ENCODE results near the gene DUS3L.

The DUS3L gene

DNA sequence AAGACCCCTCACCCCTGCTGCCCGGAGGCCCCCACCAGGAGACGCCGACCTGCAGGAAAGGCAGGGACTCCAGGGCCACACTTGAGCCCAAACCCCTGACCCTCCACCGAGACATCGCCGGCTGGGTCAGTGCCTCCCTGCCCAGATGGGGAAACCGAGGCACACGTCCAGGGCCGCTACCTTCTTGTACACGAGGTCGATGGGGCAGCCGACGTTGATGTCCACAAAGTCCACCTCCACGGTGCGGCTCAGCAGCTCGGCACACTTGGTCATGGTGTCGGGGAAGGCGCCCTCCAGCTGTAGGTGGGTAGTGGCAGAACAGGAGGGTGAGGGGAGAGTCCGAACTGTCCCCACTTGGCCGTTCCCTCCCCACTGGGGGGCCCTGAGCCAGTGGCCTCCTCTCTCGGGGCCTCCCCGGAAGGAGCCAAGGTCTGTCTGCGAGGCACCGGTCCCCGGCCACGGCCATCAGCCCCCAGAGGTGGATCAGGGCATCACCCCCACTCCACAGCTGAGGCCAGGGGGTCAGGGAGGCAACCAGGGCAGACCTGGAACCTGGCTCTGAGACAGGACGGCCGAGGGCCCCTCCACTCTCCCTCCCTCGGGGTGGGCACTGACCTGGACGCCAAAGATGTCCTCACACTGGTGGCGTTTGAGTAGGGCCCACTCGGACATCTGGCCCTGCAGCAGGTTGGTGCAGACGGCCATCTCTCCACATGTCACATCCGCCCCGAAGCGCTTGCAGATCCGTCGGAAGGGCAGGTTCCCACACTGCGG lies 3.4 kb downstream of the DUS3L start:
- TF ChIP-seq TAF1 (IDR thresholded peaks at IDR 0.05; ENCODE audit: low read depth) (no peak), ZBTB7A (IDR thresholded peaks at IDR 0.05; ENCODE audit: low read depth) (no peak), FOXM1 (IDR thresholded peaks at IDR 0.05; ENCODE audit: borderline replicate concordance, low read depth) (no peak), RAD21 (IDR thresholded peaks at IDR 0.05; ENCODE audit: low read depth) (no peak), NFIC (IDR thresholded peaks at IDR 0.05) (no peak), CREB1 (IDR thresholded peaks at IDR 0.05; ENCODE audit: low read depth) (no peak), CEBPB (IDR thresholded peaks at IDR 0.05) (no peak)
- TF ChIP-seq, protein P1, sequence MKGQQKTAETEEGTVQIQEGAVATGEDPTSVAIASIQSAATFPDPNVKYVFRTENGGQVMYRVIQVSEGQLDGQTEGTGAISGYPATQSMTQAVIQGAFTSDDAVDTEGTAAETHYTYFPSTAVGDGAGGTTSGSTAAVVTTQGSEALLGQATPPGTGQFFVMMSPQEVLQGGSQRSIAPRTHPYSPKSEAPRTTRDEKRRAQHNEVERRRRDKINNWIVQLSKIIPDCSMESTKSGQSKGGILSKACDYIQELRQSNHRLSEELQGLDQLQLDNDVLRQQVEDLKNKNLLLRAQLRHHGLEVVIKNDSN (IDR thresholded peaks at IDR 0.05) = no peak
- TF ChIP-seq, protein P2, sequence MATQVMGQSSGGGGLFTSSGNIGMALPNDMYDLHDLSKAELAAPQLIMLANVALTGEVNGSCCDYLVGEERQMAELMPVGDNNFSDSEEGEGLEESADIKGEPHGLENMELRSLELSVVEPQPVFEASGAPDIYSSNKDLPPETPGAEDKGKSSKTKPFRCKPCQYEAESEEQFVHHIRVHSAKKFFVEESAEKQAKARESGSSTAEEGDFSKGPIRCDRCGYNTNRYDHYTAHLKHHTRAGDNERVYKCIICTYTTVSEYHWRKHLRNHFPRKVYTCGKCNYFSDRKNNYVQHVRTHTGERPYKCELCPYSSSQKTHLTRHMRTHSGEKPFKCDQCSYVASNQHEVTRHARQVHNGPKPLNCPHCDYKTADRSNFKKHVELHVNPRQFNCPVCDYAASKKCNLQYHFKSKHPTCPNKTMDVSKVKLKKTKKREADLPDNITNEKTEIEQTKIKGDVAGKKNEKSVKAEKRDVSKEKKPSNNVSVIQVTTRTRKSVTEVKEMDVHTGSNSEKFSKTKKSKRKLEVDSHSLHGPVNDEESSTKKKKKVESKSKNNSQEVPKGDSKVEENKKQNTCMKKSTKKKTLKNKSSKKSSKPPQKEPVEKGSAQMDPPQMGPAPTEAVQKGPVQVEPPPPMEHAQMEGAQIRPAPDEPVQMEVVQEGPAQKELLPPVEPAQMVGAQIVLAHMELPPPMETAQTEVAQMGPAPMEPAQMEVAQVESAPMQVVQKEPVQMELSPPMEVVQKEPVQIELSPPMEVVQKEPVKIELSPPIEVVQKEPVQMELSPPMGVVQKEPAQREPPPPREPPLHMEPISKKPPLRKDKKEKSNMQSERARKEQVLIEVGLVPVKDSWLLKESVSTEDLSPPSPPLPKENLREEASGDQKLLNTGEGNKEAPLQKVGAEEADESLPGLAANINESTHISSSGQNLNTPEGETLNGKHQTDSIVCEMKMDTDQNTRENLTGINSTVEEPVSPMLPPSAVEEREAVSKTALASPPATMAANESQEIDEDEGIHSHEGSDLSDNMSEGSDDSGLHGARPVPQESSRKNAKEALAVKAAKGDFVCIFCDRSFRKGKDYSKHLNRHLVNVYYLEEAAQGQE (IDR thresholded peaks at IDR 0.05; ENCODE audit: low read depth) = no peak

DNA sequence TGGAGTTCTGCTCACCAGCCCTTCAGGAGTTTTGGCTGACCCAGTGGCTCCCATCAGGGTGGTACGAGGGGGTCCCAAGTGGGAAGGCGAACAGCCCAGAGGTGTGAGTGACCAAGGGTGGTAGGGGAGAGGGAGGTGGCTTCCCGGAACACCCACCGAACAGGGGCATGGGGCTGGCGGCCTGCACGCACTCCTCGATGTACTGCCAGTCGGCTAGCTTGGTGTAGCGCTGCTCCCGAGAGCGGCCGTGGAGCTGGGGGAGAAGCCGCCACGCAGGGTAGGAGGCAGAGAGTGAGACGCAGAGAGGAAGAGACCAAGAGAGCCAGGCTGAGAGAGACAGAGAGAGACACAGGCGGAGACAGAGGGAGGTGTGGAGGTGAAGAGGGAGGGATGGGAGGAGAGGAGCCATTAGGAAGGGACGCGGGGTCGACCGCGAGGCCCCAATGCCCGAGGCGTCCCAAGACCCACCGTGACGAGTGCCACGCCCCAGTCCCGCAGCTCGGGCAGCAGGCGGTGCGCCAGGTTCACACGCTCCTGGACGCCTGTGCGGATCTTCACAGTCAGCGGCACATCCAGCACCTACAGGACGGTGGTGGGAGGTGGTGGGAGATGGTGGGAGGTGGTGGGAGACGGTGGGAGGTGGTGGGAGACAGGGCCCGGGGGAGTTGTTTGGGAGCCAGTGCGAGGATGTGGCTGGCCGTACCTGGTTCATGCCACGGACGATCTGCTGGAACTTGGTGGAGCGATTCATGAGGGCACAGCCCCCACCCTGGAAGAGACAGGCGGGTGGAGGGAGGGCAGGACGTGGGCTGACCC lies 4.2 kb downstream of the DUS3L start:
- no peak for TF ChIP-seq TCF12 (IDR thresholded peaks at IDR 0.05; ENCODE audit: low read depth)
- TF ChIP-seq CREB1 (IDR thresholded peaks at IDR 0.05; ENCODE audit: low read depth) = no peak
- TF ChIP-seq NFIC (IDR thresholded peaks at IDR 0.05) = no peak

DNA sequence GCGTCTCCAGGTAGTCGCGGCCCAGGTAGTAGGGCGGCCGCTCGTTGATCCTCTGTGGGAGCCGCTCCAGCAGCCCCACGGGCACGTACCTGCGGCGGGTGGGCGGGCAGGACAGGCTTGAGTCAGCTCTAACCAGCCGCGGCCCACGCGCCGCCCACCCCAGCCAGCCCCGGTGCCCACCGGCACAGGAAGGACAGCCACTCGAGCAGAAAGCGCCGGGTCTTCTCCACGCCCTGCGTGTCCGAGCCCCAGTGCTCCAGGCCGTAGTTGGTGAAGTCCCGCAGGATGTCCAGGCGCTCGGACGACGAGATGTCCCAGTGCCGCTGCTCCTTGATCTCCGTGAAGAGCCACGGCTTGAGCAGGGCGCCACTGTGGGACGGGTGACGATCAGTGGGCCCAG lies 5.5 kb downstream of the DUS3L start:
- no peak for TF ChIP-seq NFIC (IDR thresholded peaks at IDR 0.05)
- TF ChIP-seq, protein P3, sequence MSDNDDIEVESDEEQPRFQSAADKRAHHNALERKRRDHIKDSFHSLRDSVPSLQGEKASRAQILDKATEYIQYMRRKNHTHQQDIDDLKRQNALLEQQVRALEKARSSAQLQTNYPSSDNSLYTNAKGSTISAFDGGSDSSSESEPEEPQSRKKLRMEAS (IDR thresholded peaks at IDR 0.05) = no peak

DNA sequence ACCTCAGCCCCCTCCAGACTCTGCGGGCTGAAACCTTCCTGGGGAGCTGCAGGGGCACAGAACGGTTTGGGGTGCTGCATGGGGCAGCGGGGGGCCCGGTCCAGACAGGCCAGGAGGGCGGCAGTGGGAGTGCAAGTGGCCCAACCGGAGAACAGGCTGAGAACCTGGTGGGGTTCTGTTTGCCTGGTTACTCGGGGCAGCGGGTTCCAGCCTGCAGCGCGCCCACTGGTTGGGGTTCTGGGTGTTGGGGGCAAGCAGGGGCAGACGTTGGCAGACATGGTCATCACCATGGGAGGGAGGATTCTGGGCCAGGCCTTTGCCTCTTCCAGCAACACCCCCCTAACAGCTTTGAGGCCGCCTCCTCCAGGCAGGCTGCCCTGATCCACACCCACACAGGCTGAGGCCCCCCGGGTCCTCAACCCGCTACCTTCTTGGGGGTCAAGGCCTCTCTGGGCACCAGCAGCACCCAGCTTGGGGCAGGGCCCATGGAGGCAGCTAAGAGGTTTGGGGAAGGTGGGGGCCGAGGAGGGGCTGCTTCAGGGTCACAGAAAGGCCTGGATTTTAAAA lies 6.3 kb downstream of the DUS3L start, which contains the start of gene PRR22:
Gene PRR22, minus strand, starts transcription at position 166 of the 567 bp plus-strand sequence. Its CDS starts 86 bp downstream, at position 80.
- TF ChIP-seq, protein P2 (IDR thresholded peaks at IDR 0.05; ENCODE audit: low read depth) = no peak
- TF ChIP-seq, protein P3 (IDR thresholded peaks at IDR 0.05) = no peak
- TF ChIP-seq YY1 (IDR thresholded peaks at IDR 0.05; ENCODE audit: low read depth) (no peak), TCF12 (IDR thresholded peaks at IDR 0.05; ENCODE audit: low read depth) (no peak), ZBTB7A (IDR thresholded peaks at IDR 0.05; ENCODE audit: low read depth) (no peak), TEAD4 (IDR thresholded peaks at IDR 0.05) (no peak), CREB1 (IDR thresholded peaks at IDR 0.05; ENCODE audit: low read depth) (no peak), FOXM1 (IDR thresholded peaks at IDR 0.05; ENCODE audit: borderline replicate concordance, low read depth) (no peak), EGR1 (IDR thresholded peaks at IDR 0.05) (no peak), CEBPB (IDR thresholded peaks at IDR 0.05) (no peak), EP300 (IDR thresholded peaks at IDR 0.05; ENCODE audit: borderline replicate concordance) (no peak), NFIC (IDR thresholded peaks at IDR 0.05) (no peak)
- TF ChIP-seq, protein P1 (IDR thresholded peaks at IDR 0.05) = no peak

DNA sequence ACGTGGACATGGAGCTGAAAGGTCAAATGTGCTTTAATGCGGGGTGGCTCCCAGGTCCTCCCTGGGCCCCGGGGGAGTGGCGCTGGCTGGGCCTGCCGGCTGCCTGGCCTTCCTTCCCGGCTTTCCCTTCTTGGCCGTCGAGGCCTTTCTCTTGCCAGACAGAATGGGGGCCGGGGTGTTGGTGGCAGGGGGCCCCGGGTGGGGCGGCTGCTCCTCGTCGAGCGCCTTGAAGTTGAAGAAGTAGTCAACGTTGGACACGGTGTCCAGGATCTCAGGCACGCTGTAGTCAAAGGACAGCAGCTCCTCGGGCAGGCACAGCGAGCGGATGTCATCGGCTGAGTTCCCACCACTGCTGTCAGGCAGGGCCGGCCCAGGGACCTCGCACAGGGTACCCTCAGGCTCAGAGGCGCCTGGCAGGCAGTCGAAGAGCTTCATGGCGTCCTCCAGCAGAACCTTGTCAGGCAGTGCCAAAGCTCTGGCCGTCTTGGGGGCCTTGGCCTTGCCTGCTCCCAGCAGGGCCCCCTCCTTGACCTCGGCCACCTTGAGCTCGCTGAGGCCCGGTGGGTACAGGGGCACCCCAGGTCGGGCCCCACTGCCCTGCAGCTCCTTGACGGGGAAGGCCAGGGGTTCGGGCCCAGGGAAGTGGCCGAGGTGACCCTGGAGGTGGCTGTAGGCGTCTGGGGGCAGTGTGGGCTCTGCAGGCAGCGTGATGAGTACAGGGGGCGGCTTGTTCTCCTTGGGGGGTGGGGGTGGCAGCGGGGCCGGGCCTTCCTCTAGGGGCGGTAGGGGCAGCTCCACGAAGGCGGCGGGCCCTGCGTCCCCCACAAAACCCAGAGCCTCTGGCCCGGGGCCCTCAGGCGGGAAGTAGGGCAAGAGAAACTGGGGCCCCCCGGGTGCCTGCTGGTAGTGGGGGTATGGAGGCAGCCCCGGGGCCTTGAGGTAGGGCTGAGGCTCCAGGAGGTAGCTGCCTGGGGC lies 7.7 kb downstream of the DUS3L start:
- TF ChIP-seq YY1 (IDR thresholded peaks at IDR 0.05; ENCODE audit: low read depth) (no peak), ZBTB7A (IDR thresholded peaks at IDR 0.05; ENCODE audit: low read depth) (0 out of 2 replicates have a peak, but pooled peaks have one; percentile 14)
- TF ChIP-seq, protein P3 (IDR thresholded peaks at IDR 0.05) = no peak

Data from Ishikawa (cell line).